Sigmoid colon (tissue), 7 donors: ENCODE measurements around the gene XDH. TPM values are rescaled to one million over a fixed set of nuclear protein-coding genes. Genes with fewer than 3 reads are reported as not detected.

ENCODE experiments used
- DNase-seq: peaks from one replicate; pipeline ENCODE4 v3.0.0-alpha.2; 2019
- H3K27ac ChIP-seq, 4 donors: fragments of 200-600 bp; sonication (generic); one replicate each; pipeline ENCODE4 v1.5.1; 2016 to 2019; ENCODE audit warnings: mild to moderate bottlenecking in 1 of 4
- H3K27me3 ChIP-seq, 3 donors: fragments of 200-600 bp; sonication (generic); one replicate each; pipeline ENCODE4 v1.5.1; 2019; ENCODE audit warnings: mild to moderate bottlenecking in 1 of 3
- H3K36me3 ChIP-seq, 4 donors: fragments of 200-600 bp; sonication (generic); one replicate each; pipeline ENCODE4 v1.5.1; 2016 to 2019
- H3K4me1 ChIP-seq, 4 donors: fragments of 200-600 bp; sonication (generic); one replicate each; pipeline ENCODE4 v1.5.1; 2017 to 2019
- H3K4me3 ChIP-seq, 4 donors: fragments of 200-600 bp; sonication (generic); one replicate each; pipeline ENCODE4 v1.5.1; 2017 to 2019; ENCODE audit warnings: mild to moderate bottlenecking in 2 of 4, moderate library complexity in 1 of 4
- H3K9me3 ChIP-seq, 4 donors: fragments of 200-600 bp in 3 of 4; sonication (generic) in 3 of 4; one replicate each; pipeline versions ENCODE4 v1.5.1 to v1.6.1; 2013 to 2019
- EP300 ChIP-seq, 4 donors: sonication (generic); formaldehyde crosslinking; IDR thresholded peaks; one replicate each; pipeline ENCODE4 v1.6.1; 2017; ENCODE audit warnings: antibody characterized with exemption in 4 of 4
- POLR2A ChIP-seq, 2 donors: fragments of 450-650 bp; IDR thresholded peaks; one replicate each; pipeline ENCODE4 v1.6.1; 2016; ENCODE audit warnings: antibody characterized with exemption in 2 of 2, mild to moderate bottlenecking in 2 of 2, moderate library complexity in 2 of 2
- POLR2AphosphoS5 ChIP-seq, 4 donors: sonication (generic); formaldehyde crosslinking; IDR thresholded peaks; one replicate each; pipeline ENCODE4 v1.6.1; 2017; ENCODE audit warnings: antibody characterized with exemption in 4 of 4
- WGBS, 2 donors: extraction: QIAGEN DNeasy Blood & Tissue Kit; methylation state at CpG; one replicate each; pipeline ENCODE4 v1.1.7; 2013; 5-methylcytosine and 5-hydroxymethylcytosine counted together
- intact Hi-C: fragments of 100-400 bp; cut with DNase I; formaldehyde crosslinking; loops from one replicate; pipeline ENCODE4 v1.15.1; 2023
- polyA plus RNA-seq, 3 donors: library from polyadenylated mRNA; stranded (reverse); fragments of 200-250 nt; gene quantifications; one replicate each; pipeline ENCODE4 v1.2.3, GENCODE V29; 2013
- total RNA-seq, 4 donors: library from RNA; depleted of rRNA; stranded (reverse); fragments of >200 nt; gene quantifications; one replicate each; pipeline ENCODE4 v1.1.0, GENCODE V29; 2016
- TF ChIP-seq, protein P1 (sequence below), 4 experiments: fragments of 450-650 bp in 3 of 4; fragments of 200-600 bp in 1 of 4; IDR thresholded peaks; one replicate each; pipeline ENCODE4 v1.5.1; 2016 to 2019; ENCODE audit warnings: antibody characterized with exemption in 4 of 4, mild to moderate bottlenecking in 3 of 4, moderate library complexity in 2 of 4
- donor health status: healthy with polysubstance abuse.
- donor health status: Bipolar disorder and iron deficiency.
- donor health status: healthy.

XDH gene
- total and polyA plus RNA-seq, 7 donors = 0.71 to 30.1 (median 10.7) TPM; not detected in 3

DNA sequence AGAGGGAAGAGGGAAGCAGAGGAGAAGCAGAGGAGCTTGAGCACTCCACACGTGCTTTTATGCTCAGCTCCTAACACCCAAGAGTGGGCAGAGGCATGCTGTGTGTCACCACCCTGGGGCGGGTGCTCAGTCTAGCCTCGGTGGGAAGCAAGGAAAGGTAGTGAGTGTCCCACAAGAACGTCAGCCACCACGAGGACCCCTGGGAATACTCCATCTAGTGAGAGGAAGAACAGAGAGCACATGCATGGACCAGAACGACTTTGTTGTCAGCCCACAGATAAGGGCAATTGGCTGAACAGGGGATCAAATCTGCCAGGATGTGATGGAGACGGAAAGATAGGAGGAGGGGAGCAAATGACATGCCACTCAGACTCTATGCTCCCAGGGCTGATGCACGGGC is 83.4 kb downstream of the XDH start:
- 66 to 77% methylated on average over 8 of the region's 8 CpGs for WGBS, 2 donors
- intact Hi-C loops = loop anchor here (5.0 kb wide), 1 partner anchor 159 kb away; no protein-coding TSS in a partner anchor
- no peak for TF ChIP-seq EP300 (IDR thresholded peaks at IDR 0.05)
- Histone ChIP-seq H3K4me1 (peaks cover 0 to 6% (median 0%) of the 10 kb centered on the region in 4 donors), H3K36me3 (no peaks in the 10 kb centered on the region), H3K27me3 (peaks cover 0 to 5% (median 0%) of the 10 kb centered on the region in 3 donors), H3K27ac (no peak overlapping the region), H3K4me3 (no peak overlapping the region), H3K9me3 (no peaks in the 10 kb centered on the region)
- no peak for DNase-seq

- WGBS, 2 donors = 61 to 81% methylated on average over 2 of the region's 2 CpGs
- H3K36me3 ChIP-seq = no peaks in the 10 kb centered on the region
- H3K4me1 ChIP-seq = peaks cover 0 to 1% (median 0%) of the 10 kb centered on the region in 4 donors
- H3K27me3 ChIP-seq = peaks cover 0 to 5% (median 0%) of the 10 kb centered on the region in 3 donors
- H3K27ac ChIP-seq = no peak overlapping the region
- intact Hi-C loops = no loop called here
- no peak for TF ChIP-seq POLR2A (IDR thresholded peaks at IDR 0.05)
- DNase-seq = no peak
- no peaks in the 10 kb centered on the region for H3K9me3 ChIP-seq
- H3K4me3 ChIP-seq = no peak overlapping the region
These were observed 85.4 kb downstream of the XDH start for GRCh38 chr2:31329081-31329625.

DNA sequence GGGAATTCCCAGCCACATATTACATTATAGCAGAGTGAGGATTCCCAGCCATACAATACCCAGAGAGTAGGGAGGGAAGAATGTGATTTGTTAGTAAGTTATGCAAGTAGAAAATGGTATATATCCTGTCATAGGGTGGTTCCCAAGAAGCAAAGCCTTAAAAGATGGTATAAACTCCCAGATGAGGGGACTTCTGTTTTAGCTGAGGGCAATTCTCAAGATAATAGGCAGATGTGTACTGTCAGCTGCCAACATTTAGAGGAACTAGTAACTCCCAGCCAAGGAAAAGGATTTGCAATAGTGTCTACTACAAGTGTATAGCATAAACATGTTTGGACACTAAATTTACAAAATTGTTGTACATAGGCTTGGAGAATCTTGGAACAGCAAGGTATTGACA is 86.5 kb downstream of the XDH start:
- Histone ChIP-seq H3K36me3 (no peaks in the 10 kb centered on the region), H3K4me3 (no peak overlapping the region), H3K9me3 (no peaks in the 10 kb centered on the region), H3K27me3 (peaks cover 0 to 2% (median 0%) of the 10 kb centered on the region in 3 donors), H3K27ac (no peak overlapping the region), H3K4me1 (peaks cover 0 to 3% (median under 1%) of the 10 kb centered on the region in 4 donors)
- DNase-seq = no peak
- intact Hi-C loops = no loop called here
- TF ChIP-seq POLR2A (IDR thresholded peaks at IDR 0.05) = no peak
- TF ChIP-seq, protein P1, sequence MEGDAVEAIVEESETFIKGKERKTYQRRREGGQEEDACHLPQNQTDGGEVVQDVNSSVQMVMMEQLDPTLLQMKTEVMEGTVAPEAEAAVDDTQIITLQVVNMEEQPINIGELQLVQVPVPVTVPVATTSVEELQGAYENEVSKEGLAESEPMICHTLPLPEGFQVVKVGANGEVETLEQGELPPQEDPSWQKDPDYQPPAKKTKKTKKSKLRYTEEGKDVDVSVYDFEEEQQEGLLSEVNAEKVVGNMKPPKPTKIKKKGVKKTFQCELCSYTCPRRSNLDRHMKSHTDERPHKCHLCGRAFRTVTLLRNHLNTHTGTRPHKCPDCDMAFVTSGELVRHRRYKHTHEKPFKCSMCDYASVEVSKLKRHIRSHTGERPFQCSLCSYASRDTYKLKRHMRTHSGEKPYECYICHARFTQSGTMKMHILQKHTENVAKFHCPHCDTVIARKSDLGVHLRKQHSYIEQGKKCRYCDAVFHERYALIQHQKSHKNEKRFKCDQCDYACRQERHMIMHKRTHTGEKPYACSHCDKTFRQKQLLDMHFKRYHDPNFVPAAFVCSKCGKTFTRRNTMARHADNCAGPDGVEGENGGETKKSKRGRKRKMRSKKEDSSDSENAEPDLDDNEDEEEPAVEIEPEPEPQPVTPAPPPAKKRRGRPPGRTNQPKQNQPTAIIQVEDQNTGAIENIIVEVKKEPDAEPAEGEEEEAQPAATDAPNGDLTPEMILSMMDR (IDR thresholded peaks at IDR 0.05) = no peak
- TF ChIP-seq POLR2AphosphoS5 (IDR thresholded peaks at IDR 0.05) = no peak
- TF ChIP-seq EP300 (IDR thresholded peaks at IDR 0.05) = no peak

DNA sequence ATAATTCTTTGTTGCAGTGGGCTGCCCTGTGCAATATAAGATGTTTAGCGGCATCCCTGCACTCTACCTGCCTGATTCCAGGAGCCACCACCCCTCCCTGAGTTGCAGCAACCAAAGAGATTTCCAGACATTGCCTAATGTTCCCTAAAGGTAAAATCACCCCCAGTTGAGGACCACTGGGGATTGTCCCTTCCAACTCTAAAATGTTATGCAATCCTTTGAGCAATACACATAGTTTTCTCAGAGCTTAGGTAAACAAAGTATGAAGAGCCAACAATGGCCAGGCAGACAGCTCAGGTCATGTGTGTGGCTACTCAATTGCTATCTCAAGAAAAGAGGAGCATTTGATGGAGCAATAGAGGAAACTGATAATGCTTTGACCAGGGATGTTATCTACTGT is 87.0 kb downstream of the XDH start:
- no peak overlapping the region for H3K4me3 ChIP-seq
- H3K27me3 ChIP-seq = no peaks in the 10 kb centered on the region
- H3K4me1 ChIP-seq = peaks cover 0 to 7% (median 5%) of the 10 kb centered on the region in 4 donors
- H3K9me3 ChIP-seq = no peaks in the 10 kb centered on the region
- TF ChIP-seq, protein P1 (IDR thresholded peaks at IDR 0.05) = no peak
- TF ChIP-seq POLR2AphosphoS5 (IDR thresholded peaks at IDR 0.05) = no peak
- no peak for TF ChIP-seq EP300 (IDR thresholded peaks at IDR 0.05)
- no peak for TF ChIP-seq POLR2A (IDR thresholded peaks at IDR 0.05)
- WGBS, 2 donors = 95 to 98% methylated on average over 1 of the region's 1 CpG
- DNase-seq = no peak
- intact Hi-C loops = no loop called here
- H3K36me3 ChIP-seq = no peaks in the 10 kb centered on the region
- no peak overlapping the region for H3K27ac ChIP-seq

GRCh38 chr2:31324016-31324633 is 90.4 kb downstream of the XDH start:
- Histone ChIP-seq H3K4me3 (peak overlapping the region in 1 of 4 donors; percentile 13), H3K9me3 (no peaks in the 10 kb centered on the region), H3K27ac (no peak overlapping the region), H3K27me3 (no peaks in the 10 kb centered on the region), H3K4me1 (peaks cover 0 to 29% (median 21%) of the 10 kb centered on the region in 4 donors), H3K36me3 (no peaks in the 10 kb centered on the region)
- TF ChIP-seq, protein P1 (IDR thresholded peaks at IDR 0.05) = no peak
- TF ChIP-seq EP300 (IDR thresholded peaks at IDR 0.05) (no peak), POLR2AphosphoS5 (IDR thresholded peaks at IDR 0.05) (no peak)
- DNase-seq = no peak
- WGBS, 2 donors = 18 to 34% methylated on average over 5 of the region's 5 CpGs
- intact Hi-C loops = no loop called here
